Activated B cell treated with CpG ODN at 0.5 μM for 24 hours (primary cell): ENCODE results near the gene MAN2C1. TPM values are rescaled to one million over a fixed set of nuclear protein-coding genes. Genes with fewer than 3 reads are reported as not detected.

ENCODE experiments used
- ATAC-seq: fragments of 200-7000 bp; cut with Tn5 transposase; one replicate; pipeline ENCODE4 v1.10.0; 2021; ENCODE audit warnings: low read depth, mild to moderate bottlenecking, moderate library complexity
- CTCF ChIA-PET: fragments of 350-600 bp; sonication (Branson Sonifier 250); formaldehyde crosslinking; loops from one replicate; lab custom pipeline; 2021; ENCODE audit warnings: antibody characterized with exemption; lab: Charles Lee
- POLR2A ChIA-PET: fragments of 350-600 bp; sonication (Branson Sonifier 250); formaldehyde crosslinking; loops from one replicate; lab custom pipeline; 2021; ENCODE audit warnings: antibody characterized with exemption; lab: Charles Lee
- DNase-seq: peaks from one replicate; pipeline ENCODE4 v3.0.0; 2022
- H3K27ac Mint-ChIP-seq: one replicate; pipeline ENCODE4 v1.8.0; 2020; ENCODE audit warnings: mixed read lengths
- H3K27me3 Mint-ChIP-seq: one replicate; pipeline ENCODE4 v1.8.0; 2021; ENCODE audit warnings: mixed read lengths
- H3K36me3 Mint-ChIP-seq: one replicate; pipeline ENCODE4 v1.8.0; 2021; ENCODE audit warnings: low read depth, mixed read lengths
- H3K4me1 Mint-ChIP-seq: one replicate; pipeline ENCODE4 v1.8.0; 2021; ENCODE audit warnings: mixed read lengths
- H3K4me3 Mint-ChIP-seq: one replicate; pipeline ENCODE4 v1.8.0; 2020; ENCODE audit warnings: mild to moderate bottlenecking, mixed read lengths
- H3K9me3 Mint-ChIP-seq: one replicate; pipeline ENCODE4 v1.8.0; 2020; ENCODE audit warnings: mixed read lengths
- CTCF ChIP-seq: fragments of 200-600 bp; IDR thresholded peaks from one replicate; pipeline ENCODE4 v1.8.0; 2022; ENCODE audit warnings: antibody characterized with exemption, mild to moderate bottlenecking
- intact Hi-C: fragments of 100-400 bp; cut with micrococcal nuclease; formaldehyde crosslinking; loops from one replicate; pipeline ENCODE4 v1.15.1; 2024
- total RNA-seq: library from RNA; stranded (reverse); gene quantifications from 2 replicates; pipeline ENCODE4 v1.2.3, GENCODE V29; 2022

MAN2C1 gene
- total RNA-seq, 1 donor from 2014 or later = 213 TPM

- Mint-ChIP-seq H3K27me3 (no peaks in the 10 kb centered on the region), H3K27ac (no peak overlapping the region), H3K4me1 (peaks cover 26% of the 10 kb centered on the region), H3K9me3 (no peaks in the 10 kb centered on the region), H3K4me3 (no peak overlapping the region), H3K36me3 (peaks cover 70% of the 10 kb centered on the region)
- ChIA-PET POLR2A (interaction anchor here (0.5 kb wide), 1 partner anchor 252 kb away, joined by 3 read pairs; no protein-coding TSS in a partner anchor), CTCF (no interaction called here)
- no peak for DNase-seq
- intact Hi-C loops = no loop called here
- no peak for TF ChIP-seq CTCF
- no peak for ATAC-seq
These were observed 3.7 kb upstream of the MAN2C1 start for GRCh38 chr15:75371901-75372688.

- H3K27ac Mint-ChIP-seq = no peak overlapping the region
- TF ChIP-seq CTCF = no peak
- DNase-seq (no peak), ATAC-seq (no peak)
- no peaks in the 10 kb centered on the region for H3K9me3 Mint-ChIP-seq
- intact Hi-C loops = no loop called here
- peaks cover 67% of the 10 kb centered on the region for H3K36me3 Mint-ChIP-seq
- no peak overlapping the region for H3K4me3 Mint-ChIP-seq
- H3K4me1 Mint-ChIP-seq = peaks cover 30% of the 10 kb centered on the region
- no peaks in the 10 kb centered on the region for H3K27me3 Mint-ChIP-seq
- ChIA-PET CTCF (no interaction called here), POLR2A (interaction anchor here (0.8 kb wide), 1 partner anchor 80 kb away, joined by 3 read pairs; the partner anchor contains the start of gene SIN3A)
These were observed 3.1 kb upstream of the MAN2C1 start for GRCh38 chr15:75371486-75371885.

GRCh38 chr15:75369897-75370581, 1.6 kb upstream of the MAN2C1 start:
- peak overlapping the region; percentile 92 for H3K27ac Mint-ChIP-seq
- no peak for TF ChIP-seq CTCF
- H3K4me1 Mint-ChIP-seq = peaks cover 26% of the 10 kb centered on the region
- no peak for ATAC-seq
- H3K4me3 Mint-ChIP-seq = peak overlapping the region; percentile 90
- no peaks in the 10 kb centered on the region for H3K9me3 Mint-ChIP-seq
- ChIA-PET POLR2A (interaction anchor here (0.6 to 3.0 kb wide), 7 partner anchors 16 to 327 kb away, joined by 3 to 73 read pairs (median 21); partner anchors contain the start of genes NEIL1 and SNUPN), CTCF (interaction anchor here (2.0 kb wide), 1 partner anchor 277 kb away, joined by 9 read pairs; the partner anchor contains the start of gene SNX33)
- no peaks in the 10 kb centered on the region for H3K27me3 Mint-ChIP-seq
- H3K36me3 Mint-ChIP-seq = peaks cover 61% of the 10 kb centered on the region
- no peak for DNase-seq
- intact Hi-C loops = no loop called here

- no peak for DNase-seq
- CTCF ChIA-PET = interaction anchor here (0.9 to 3.1 kb wide), 11 partner anchors 9 to 340 kb away, joined by 3 to 29 read pairs (median 6); partner anchors contain the start of genes IMP3, SIN3A, SNUPN and SNX33
These were observed 357 bp upstream of the MAN2C1 start for GRCh38 chr15:75368689-75369239.

More at GRCh38 chr15:75368689-75369239, 357 bp upstream of the MAN2C1 start:
- Mint-ChIP-seq H3K36me3 (peaks cover 60% of the 10 kb centered on the region), H3K27ac (peak overlapping the region; percentile 92), H3K27me3 (no peaks in the 10 kb centered on the region), H3K4me1 (peaks cover 26% of the 10 kb centered on the region), H3K9me3 (no peaks in the 10 kb centered on the region), H3K4me3 (peak overlapping the region; percentile 90)
- no peak for TF ChIP-seq CTCF
- intact Hi-C loops = loop anchor here (1.0 kb wide), 6 partner anchors 18 to 315 kb away; partner anchors contain the start of genes COMMD4, IMP3 and NEIL1
- POLR2A ChIA-PET = interaction anchor here (0.6 to 3.1 kb wide), 27 partner anchors 9 to 753 kb away, joined by 3 to 78 read pairs (median 5); partner anchors contain the start of genes CLK3, COMMD4, IMP3 and NEIL1
- ATAC-seq = no peak
